H54 (cell line): ENCODE results near the gene SERPINF2.

ENCODE experiments used
- DNase-seq: peaks from one replicate; pipeline ENCODE4 v3.0.0; 2011; ENCODE audit warnings: low spot score, mixed read lengths; ENCODE audit not compliant: insufficient read length
- FAIRE-seq: peaks from 3 replicates; lab custom pipeline; 2011; peaks lifted over from hg19 to GRCh38; lab: Jason Lieb, UNC
- POLR2A ChIP-seq: IDR thresholded peaks from 2 replicates; pipeline ENCODE4 v1.6.1; 2011; ENCODE audit warnings: low read depth, mild to moderate bottlenecking, low read length

SERPINF2 gene

GRCh38 chr17:1724869-1725641 lies 17.6 kb upstream of the SERPINF2 start:
- FAIRE-seq (no peak), DNase-seq (no peak)
- TF ChIP-seq POLR2A: no peak

- DNase-seq: no peak
- no peak for FAIRE-seq
- no peak for TF ChIP-seq POLR2A
Observed at GRCh38 chr17:1725642-1726511, 16.8 kb upstream of the SERPINF2 start.

GRCh38 chr17:1726626-1727257 lies 15.9 kb upstream of the SERPINF2 start:
- DNase-seq (no peak), FAIRE-seq (no peak)
- no peak for TF ChIP-seq POLR2A

GRCh38 chr17:1727258-1727789 lies 15.3 kb upstream of the SERPINF2 start:
- DNase-seq: no peak
- no peak for TF ChIP-seq POLR2A
- FAIRE-seq: no peak

GRCh38 chr17:1727876-1728630 lies 14.6 kb upstream of the SERPINF2 start:
- DNase-seq (no peak), FAIRE-seq (no peak)
- no peak for TF ChIP-seq POLR2A

GRCh38 chr17:1729966-1730325 lies 12.7 kb upstream of the SERPINF2 start:
- FAIRE-seq: no peak
- DNase-seq: no peak
- TF ChIP-seq POLR2A: no peak

GRCh38 chr17:1730326-1731193 lies 12.1 kb upstream of the SERPINF2 start:
- DNase-seq (peak; percentile 92), FAIRE-seq (peak; percentile 88)
- TF ChIP-seq POLR2A: no peak

GRCh38 chr17:1731194-1731506 lies 11.5 kb upstream of the SERPINF2 start:
- no peak for TF ChIP-seq POLR2A
- DNase-seq (no peak), FAIRE-seq (no peak)

GRCh38 chr17:1732241-1732832 lies 10.3 kb upstream of the SERPINF2 start:
- no peak for DNase-seq
- no peak for FAIRE-seq
- no peak for TF ChIP-seq POLR2A

GRCh38 chr17:1732833-1733321 lies 9.8 kb upstream of the SERPINF2 start:
- no peak for TF ChIP-seq POLR2A
- DNase-seq: no peak
- no peak for FAIRE-seq

- DNase-seq (no peak), FAIRE-seq (no peak)
- no peak for TF ChIP-seq POLR2A
Observed at GRCh38 chr17:1733759-1734158, 8.9 kb upstream of the SERPINF2 start.

GRCh38 chr17:1735418-1735817 lies 7.3 kb upstream of the SERPINF2 start:
- TF ChIP-seq POLR2A: no peak
- no peak for FAIRE-seq
- no peak for DNase-seq

GRCh38 chr17:1735834-1736347 lies 6.8 kb upstream of the SERPINF2 start:
- no peak for DNase-seq
- FAIRE-seq: no peak
- TF ChIP-seq POLR2A: no peak
